OCI-LY3 (cell line): Measurements from ENCODE around the gene SNRPD2.

Source experiments
- CTCF ChIP-seq: fragments of 200-600, 300-600 bp; sonication (generic); IDR thresholded peaks from 2 replicates; pipeline ENCODE4 v1.5.1; 2014; ENCODE audit warnings: antibody characterized with exemption, low read length, low read depth
- EZH2phosphoT487 ChIP-seq: fragments of 200-600 bp; shearing (Covaris generic); IDR thresholded peaks from 2 replicates; pipeline ENCODE4 v1.6.1; 2018; ENCODE audit warnings: antibody characterized with exemption, mixed run types, low read depth

- TF ChIP-seq CTCF (no peak), EZH2phosphoT487 (no peak)
Measured at GRCh38 chr19:45660636-45661035, 31.1 kb downstream of the SNRPD2 start.
